HAP-1 (cell line): ENCODE data around the gene CCDC93.
A peak's percentile ranks its signal among the peaks of the same experiment; 100 is the strongest.
"Not testable (repeated sequence)": the region's sequence is repeated elsewhere in the genome, so short reads cannot be mapped to it uniquely, and the experiment has no call there.

ENCODE experiments used
- DNase-seq, 2 experiments: peaks; one replicate each; pipeline ENCODE4 v3.0.0-alpha.2; 2016 to 2020; ENCODE audit warnings: low spot score in 2 of 2
- H3K27me3 ChIP-seq: fragments of 250-450 bp; sonication (Bioruptor Pico); 2 replicates; pipeline ENCODE4 v1.5.1; 2020; ENCODE audit warnings: low read depth, mild to moderate bottlenecking, moderate library complexity
- H3K36me3 ChIP-seq: fragments of 250-450 bp; sonication (Bioruptor Pico); replicated peaks from 2 replicates; pipeline ENCODE4 v1.5.1; 2020; ENCODE audit warnings: mild to moderate bottlenecking
- H3K4me1 ChIP-seq: fragments of 250-450 bp; sonication (Bioruptor Pico); 2 replicates; pipeline ENCODE4 v1.5.1; 2020; ENCODE audit warnings: mild to moderate bottlenecking
- H3K4me3 ChIP-seq: fragments of 250-450 bp; sonication (Bioruptor Pico); 2 replicates; pipeline ENCODE4 v1.5.1; 2020; ENCODE audit warnings: mild to moderate bottlenecking, moderate library complexity
- H3K9me3 ChIP-seq: fragments of 250-450 bp; sonication (Bioruptor Pico); 2 replicates; pipeline ENCODE4 v1.5.1; 2020; ENCODE audit warnings: mild to moderate bottlenecking, moderate library complexity
- in situ Hi-C: fragments of 300-500 bp; cut with MboI; formaldehyde crosslinking; loops from 3 replicates; pipeline ENCODE4 v1.14.3; 2020; ENCODE audit warnings: low sequenced_read_pairs, inconsistent platforms, mixed read lengths

The CCDC93 gene

GRCh38 chr2:117931266-117931665, 82.6 kb downstream of the CCDC93 start:
- Histone ChIP-seq H3K9me3 (no peaks in the 10 kb centered on the region), H3K27me3 (no peaks in the 10 kb centered on the region), H3K36me3 (peaks cover 49% of the 10 kb centered on the region), H3K4me3 (no peak overlapping the region), H3K4me1 (no peaks in the 10 kb centered on the region)
- DNase-seq = no peak
- in situ Hi-C loops = no loop called here

- no peaks in the 10 kb centered on the region for H3K9me3 ChIP-seq
- no peaks in the 10 kb centered on the region for H3K4me1 ChIP-seq
- no peak for DNase-seq
- no peak overlapping the region for H3K4me3 ChIP-seq
- H3K36me3 ChIP-seq = peaks cover 48% of the 10 kb centered on the region
- in situ Hi-C loops = no loop called here
- no peaks in the 10 kb centered on the region for H3K27me3 ChIP-seq
These were observed 83.1 kb downstream of the CCDC93 start for GRCh38 chr2:117930775-117931174.

GRCh38 chr2:117923471-117923870, 90.4 kb downstream of the CCDC93 start:
- in situ Hi-C loops, H3K27me3 ChIP-seq, H3K4me3 ChIP-seq, H3K4me1 ChIP-seq, H3K9me3 ChIP-seq: not testable (repeated sequence)
- H3K36me3 ChIP-seq = peaks cover 42% of the 10 kb centered on the region
- peak in 1 of 2 experiments; percentile 29 for DNase-seq

GRCh38 chr2:117921520-117921919, 92.3 kb downstream of the CCDC93 start:
- in situ Hi-C loops = no loop called here
- H3K9me3 ChIP-seq = no peaks in the 10 kb centered on the region
- H3K27me3 ChIP-seq = no peaks in the 10 kb centered on the region
- peaks cover 33% of the 10 kb centered on the region for H3K36me3 ChIP-seq
- no peak for DNase-seq
- no peaks in the 10 kb centered on the region for H3K4me1 ChIP-seq
- H3K4me3 ChIP-seq = no peak overlapping the region

GRCh38 chr2:117918608-117919007, 95.3 kb downstream of the CCDC93 start:
- in situ Hi-C loops = no loop called here
- H3K4me1 ChIP-seq = no peaks in the 10 kb centered on the region
- H3K4me3 ChIP-seq = no peak overlapping the region
- no peaks in the 10 kb centered on the region for H3K27me3 ChIP-seq
- DNase-seq = no peak
- no peaks in the 10 kb centered on the region for H3K9me3 ChIP-seq
- peaks cover 19% of the 10 kb centered on the region for H3K36me3 ChIP-seq

GRCh38 chr2:117917223-117917917, 96.5 kb downstream of the CCDC93 start:
- DNase-seq = no peak
- in situ Hi-C loops = no loop called here
- Histone ChIP-seq H3K9me3 (no peaks in the 10 kb centered on the region), H3K4me3 (no peak overlapping the region), H3K4me1 (no peaks in the 10 kb centered on the region), H3K36me3 (peaks cover 19% of the 10 kb centered on the region), H3K27me3 (no peaks in the 10 kb centered on the region)

GRCh38 chr2:117902933-117903332, 110.9 kb downstream of the CCDC93 start:
- in situ Hi-C loops = no loop called here
- no peak for DNase-seq
- no peaks in the 10 kb centered on the region for H3K4me1 ChIP-seq
- no peaks in the 10 kb centered on the region for H3K36me3 ChIP-seq
- H3K4me3 ChIP-seq = no peak overlapping the region
- H3K27me3 ChIP-seq = no peaks in the 10 kb centered on the region
- no peaks in the 10 kb centered on the region for H3K9me3 ChIP-seq

- H3K36me3 ChIP-seq = no peaks in the 10 kb centered on the region
- no peaks in the 10 kb centered on the region for H3K9me3 ChIP-seq
- no peak for DNase-seq
- H3K27me3 ChIP-seq = no peaks in the 10 kb centered on the region
- in situ Hi-C loops = no loop called here
- H3K4me3 ChIP-seq = no peak overlapping the region
- H3K4me1 ChIP-seq = no peaks in the 10 kb centered on the region
These were observed 125.0 kb downstream of the CCDC93 start for GRCh38 chr2:117888897-117889296.

- Histone ChIP-seq H3K4me1 (no peaks in the 10 kb centered on the region), H3K9me3 (no peaks in the 10 kb centered on the region), H3K36me3 (no peaks in the 10 kb centered on the region), H3K4me3 (no peak overlapping the region), H3K27me3 (no peaks in the 10 kb centered on the region)
- in situ Hi-C loops = no loop called here
- no peak for DNase-seq
These were observed 128.6 kb downstream of the CCDC93 start for GRCh38 chr2:117885308-117885707.

GRCh38 chr2:117879003-117879402, 134.9 kb downstream of the CCDC93 start:
- in situ Hi-C loops = no loop called here
- Histone ChIP-seq H3K27me3 (no peaks in the 10 kb centered on the region), H3K4me3 (no peak overlapping the region)

GRCh38 chr2:117875786-117876185, 138.1 kb downstream of the CCDC93 start:
- Histone ChIP-seq H3K4me1 (no peaks in the 10 kb centered on the region), H3K9me3 (no peaks in the 10 kb centered on the region), H3K27me3 (no peaks in the 10 kb centered on the region), H3K4me3 (no peak overlapping the region), H3K36me3 (no peaks in the 10 kb centered on the region)
- in situ Hi-C loops = no loop called here
- DNase-seq = no peak

More at GRCh38 chr2:117879003-117879402, 134.9 kb downstream of the CCDC93 start:
- no peaks in the 10 kb centered on the region for H3K9me3 ChIP-seq
- DNase-seq = no peak
- H3K4me1 ChIP-seq = no peaks in the 10 kb centered on the region
- H3K36me3 ChIP-seq = no peaks in the 10 kb centered on the region
